IPS DF 19.7 (cell line): ENCODE measurements around the gene C16orf92.
"Not testable (repeated sequence)": the region's sequence is repeated elsewhere in the genome, so short reads cannot be mapped to it uniquely, and the experiment has no call there.

Experiments
- DNase-seq: peaks from one replicate; pipeline ENCODE4 v3.0.0-alpha.2; 2013; ENCODE audit warnings: low read depth, low spot score

Gene C16orf92

DNA sequence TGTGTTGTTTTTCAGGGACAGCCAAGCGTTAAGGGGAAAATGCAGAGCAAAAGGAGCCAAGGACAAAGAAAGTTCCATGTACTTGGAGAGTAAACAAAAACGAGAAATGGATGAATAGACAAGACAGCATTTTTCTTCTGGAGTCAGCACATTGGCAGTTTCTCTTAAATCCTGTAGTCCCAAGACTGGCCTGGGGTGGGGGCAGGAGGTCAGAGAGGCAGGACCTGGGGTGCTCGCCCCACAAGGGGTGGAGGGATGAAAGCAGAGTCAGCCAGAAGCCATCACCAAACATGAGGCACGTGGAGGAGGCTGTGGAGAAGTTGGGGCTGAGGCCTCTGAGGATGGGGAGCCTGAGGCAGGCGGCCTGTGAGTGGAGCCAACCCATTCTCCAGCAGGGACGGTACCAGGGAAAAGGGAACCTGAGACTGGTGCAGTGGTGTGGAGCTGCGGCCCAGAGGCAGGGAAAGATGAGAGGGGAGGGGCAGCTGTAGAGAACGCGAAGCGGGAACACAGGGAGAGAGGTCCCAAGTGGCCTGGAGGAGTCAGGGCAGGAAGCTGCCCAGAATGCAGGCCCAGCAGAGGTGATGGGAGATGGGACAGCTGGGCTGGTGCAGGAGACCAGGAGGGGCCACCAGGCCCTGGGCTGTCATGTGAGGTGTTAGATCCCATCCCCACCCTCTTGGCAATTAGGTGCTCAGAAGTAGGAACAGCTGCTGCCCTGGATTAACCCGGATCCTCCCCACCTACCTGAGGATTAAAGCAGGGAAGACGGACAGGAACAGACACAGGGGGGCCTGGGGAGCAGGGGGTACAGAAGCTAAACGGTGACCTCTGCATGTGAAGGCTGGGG is 4.8 kb downstream of the C16orf92 start:
- DNase-seq = no peak

DNA sequence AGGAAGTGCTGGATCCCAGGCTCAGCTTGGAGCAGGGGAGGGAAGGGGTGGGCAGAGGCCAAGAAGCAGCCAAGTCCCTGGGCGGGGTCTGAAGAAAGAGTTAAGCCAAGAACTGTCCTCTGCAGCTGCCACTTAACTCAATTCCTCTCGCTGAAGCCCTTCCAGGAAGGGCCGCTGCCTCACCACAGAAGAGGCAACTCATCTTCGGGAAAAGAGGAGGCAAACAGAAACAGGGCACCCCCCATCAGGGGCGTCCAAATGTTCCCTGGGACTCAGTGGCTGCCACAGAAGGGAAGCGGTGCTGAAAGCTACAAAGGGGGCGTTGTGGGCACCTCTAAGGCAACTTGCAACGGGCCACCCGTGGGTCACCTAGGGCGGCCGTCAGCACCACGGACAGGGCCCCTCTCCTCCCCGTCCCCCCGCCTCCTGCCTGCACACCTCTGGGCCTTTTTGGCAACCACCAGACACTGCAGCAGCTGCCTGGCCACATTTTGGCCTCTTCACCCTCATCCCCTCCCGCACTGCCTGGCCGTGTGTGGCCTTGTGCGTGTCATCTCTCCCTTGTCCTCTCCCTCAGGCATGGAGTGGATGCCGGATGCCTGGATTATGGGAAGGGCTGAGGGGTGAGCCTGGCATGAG is 5.6 kb downstream of the C16orf92 start:
- no peak for DNase-seq

DNA sequence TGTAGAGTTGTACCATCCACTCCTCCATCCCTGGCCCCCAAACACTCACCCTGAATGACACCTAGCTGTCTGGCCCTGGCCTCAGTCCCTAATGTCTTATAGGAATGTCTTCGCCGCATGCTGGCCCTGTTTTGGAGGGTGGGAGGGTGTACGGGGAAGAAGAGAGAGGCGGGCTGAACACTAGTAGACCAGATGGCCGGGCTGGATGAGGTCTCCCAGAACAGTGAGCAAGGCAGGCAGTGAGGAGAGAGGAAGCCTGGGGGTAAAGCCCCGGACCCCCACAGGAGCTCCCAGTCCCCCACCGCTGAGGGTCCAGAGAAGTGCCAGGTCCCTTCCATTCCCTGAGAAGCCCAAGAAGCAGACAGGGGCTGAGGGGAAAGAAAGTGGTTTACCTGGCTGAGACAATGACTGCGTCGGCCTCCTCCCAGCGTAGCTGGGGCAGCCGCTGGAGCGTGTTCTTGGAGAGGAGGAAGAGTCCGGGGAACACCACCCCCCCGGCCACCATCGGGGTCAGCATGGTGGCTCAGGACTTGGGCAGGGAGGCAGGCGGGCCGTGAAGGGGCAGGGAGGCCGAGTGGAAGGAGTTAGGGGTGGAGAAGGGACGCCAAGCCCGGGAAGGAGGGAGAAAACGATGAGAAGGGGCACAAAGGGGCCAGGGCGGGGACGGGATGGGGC is 7.2 kb downstream of the C16orf92 start:
- DNase-seq = no peak

DNA sequence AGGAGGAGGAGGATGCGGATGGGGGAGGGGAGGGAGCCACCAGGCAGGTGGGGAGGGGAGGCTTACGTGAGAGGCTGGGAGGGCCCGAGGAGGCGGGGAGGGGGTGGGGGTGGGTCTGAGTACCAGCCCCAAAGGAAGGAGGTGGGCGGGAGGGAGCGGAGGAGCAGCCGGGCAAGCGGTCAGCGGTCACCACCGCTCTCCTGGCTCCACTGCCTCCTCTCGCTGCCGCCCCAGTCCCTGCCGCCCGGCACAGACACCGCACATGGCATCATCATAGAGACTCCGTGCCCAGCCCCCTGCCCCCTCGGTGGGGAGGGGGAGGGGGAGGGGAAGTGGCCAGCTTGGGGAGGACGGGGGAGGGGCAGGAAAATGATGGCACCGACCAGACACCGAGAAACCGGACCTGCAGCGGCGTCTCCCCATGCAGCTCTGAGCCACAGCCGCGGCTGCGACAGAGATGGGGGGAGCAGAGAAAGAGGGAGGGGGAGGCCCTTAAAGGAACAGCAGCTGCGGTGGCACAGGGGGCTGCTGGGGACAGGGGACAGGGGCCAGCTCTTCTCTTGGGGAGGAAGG is 7.9 kb downstream of the C16orf92 start, which contains the start of gene TLCD3B:
Gene TLCD3B, minus strand, starts transcription at position 431 of the 573 bp plus-strand sequence. CDS start 744 bp downstream, outside the sequence.
- DNase-seq = no peak

DNA sequence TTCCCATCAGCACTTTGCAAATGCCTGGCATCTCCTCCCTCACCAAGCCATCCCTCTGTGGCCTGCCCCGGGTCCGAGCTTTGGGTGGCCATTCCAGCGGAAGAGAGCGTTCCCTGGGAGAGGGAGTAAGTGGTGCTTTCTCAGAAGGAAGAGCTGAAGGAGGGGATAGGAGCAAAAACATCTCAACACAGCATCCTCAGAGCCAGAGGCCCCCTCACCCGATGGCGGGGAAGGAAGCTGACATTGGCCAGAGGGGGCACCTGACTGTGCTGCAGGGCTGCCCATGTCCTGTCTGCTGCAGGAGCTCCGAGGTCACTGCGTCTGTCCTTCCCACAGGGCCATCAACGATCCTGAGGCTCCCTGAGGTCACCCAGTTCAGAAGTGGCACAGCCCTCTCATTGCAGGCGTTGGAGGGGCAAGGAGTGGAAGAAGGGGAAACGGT is 8.5 kb downstream of the C16orf92 start:
- DNase-seq = no peak

DNA sequence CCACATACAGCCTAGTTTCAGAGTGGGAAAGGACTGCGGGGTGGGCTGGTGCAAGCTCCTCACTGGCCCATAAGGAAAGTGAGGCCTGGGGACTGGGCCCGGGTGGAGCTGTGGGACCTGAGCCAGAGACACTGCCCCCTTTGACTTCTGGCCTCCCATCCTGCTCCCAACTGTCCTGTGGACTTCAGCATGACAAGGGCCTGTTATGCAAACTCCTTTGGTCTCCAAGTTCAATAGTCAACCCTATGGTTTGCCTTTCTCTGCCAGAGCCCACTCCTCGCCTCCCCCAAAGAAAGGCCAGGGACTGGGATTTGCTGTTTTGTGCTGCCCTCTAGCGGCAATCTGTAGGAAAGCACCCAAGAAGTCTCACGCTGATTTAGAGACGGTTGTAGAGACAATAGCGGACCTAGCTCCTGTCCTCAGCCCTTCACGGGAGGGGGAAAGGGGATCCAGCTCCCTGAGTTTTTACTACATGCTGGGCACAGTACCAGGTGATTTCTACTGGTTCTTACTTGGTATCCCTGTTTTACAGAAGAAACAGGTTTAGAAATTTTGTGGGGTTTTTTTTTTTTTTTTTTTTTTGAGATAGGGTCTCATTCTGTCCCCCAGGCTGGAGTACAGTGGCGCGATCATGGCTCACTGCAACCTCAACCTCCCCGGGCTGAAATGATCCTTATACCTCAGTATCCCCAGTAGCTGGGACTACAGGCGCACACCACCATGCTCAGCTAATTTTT is 9.3 kb downstream of the C16orf92 start:
- peak; percentile 64 for DNase-seq

DNA sequence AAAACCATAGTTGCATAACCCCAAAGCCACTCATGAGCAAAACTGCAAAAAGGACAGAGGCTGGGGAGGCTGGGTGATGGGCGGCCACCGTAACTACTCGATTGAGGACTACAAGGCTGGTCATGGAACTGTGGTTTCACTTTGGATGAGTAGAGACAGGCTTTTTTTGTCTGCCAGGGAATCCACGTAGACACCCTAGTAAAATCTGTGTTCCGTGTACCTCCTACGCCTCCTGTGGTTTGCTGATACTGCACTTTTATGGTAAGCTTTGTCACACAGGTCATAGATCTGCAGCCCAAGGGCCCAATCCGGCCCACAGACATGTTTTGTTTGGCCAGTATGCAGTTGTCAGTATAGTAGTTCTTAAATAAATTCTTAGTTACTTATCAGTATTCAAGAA is 10.3 kb downstream of the C16orf92 start:
- no peak for DNase-seq

DNA sequence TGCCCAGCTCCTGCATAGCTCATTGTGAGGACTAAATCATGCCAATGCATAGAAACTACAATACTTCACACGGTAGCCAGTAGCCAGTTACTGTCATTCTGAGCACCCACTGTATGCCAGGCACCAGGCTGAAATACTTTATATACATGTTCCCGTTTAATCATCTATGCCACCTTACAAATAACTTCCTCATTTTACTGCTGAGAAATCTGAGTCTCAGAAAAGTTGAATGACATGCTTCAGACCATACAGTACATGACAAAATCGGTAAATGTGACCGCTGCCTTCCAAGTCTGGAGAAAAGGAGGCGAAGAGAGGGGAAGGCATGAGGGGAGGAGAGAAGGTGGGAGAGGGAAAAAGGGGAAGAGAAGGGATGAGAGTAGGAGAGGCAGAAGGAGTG is 17.2 kb downstream of the C16orf92 start:
- DNase-seq = no peak

DNA sequence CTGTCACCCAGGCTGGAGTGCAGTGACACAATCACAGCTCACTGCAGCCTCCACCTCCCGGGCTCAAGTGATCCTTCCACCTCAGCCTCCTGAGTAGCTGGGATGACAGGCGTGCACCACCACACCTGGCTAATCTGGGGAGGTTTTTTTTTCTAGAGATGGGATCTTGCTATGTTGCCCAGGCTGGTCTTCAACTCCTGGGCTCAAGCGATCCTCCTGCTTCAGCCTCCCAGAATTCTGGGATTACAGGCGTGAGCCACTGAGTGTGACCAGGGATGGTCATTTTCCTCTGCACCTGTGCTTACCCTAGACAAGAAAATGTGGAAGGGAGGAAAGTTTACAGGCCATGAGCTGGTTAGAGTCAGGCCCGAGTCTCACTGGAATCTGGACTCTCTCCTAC is 17.7 kb downstream of the C16orf92 start:
- not testable (repeated sequence) for DNase-seq

DNA sequence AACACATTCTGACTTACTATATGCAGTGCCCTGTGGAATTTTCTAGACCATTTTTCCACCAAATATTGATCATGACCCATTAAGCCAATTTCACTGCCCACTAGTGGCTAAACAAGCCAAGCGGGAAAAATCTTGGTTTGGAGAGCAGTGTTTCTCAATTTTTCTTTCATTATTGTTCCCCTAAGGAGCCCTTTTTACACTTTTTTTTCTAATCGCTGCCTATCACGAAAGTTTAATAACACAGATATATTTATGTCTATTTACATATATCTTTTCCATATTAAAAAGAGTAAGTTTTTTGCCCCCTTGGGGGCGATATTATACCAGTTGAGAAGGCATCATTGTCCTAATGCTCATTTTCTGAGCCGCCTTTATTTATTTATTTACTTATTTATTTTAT is 18.8 kb downstream of the C16orf92 start:
- no peak for DNase-seq

DNA sequence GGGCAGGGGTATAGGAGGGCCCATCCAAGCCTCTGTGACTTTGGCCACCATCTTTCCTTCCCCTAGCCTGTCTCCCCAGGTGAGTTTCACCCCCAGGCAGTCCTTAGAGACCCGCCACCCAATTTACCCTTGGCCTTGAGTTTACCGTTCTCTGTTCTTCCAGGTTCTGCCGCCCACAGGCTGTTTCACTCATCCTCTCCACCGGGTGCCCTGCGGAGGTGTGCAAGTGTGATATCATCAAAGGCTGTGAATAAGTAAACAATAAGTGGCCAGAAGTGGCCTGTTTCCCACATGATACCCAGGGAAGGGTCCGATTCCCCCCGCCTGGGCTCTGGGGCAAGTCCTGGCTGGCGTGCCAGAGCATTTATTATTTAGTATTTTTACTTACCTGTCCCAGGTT is 23.2 kb downstream of the C16orf92 start:
- no peak for DNase-seq

DNA sequence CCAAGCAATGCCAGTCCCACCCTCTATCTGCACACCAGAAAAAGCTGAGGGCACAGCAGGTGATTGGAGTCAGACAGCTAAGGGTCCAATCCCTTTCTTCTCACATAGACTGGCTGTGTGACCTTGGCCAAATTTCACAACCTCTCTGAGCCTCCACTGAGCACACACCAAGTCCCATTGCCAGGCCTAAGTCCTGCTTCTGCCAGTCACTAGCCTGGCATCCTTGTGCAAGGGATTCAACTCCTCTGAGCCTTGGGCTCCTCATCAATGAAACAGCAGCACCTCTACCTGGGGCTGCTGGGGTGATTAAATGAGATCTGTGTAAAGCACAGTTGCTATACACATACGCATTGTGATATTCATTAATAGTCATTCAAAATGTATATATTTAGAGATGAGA is 23.6 kb downstream of the C16orf92 start:
- no peak for DNase-seq

DNA sequence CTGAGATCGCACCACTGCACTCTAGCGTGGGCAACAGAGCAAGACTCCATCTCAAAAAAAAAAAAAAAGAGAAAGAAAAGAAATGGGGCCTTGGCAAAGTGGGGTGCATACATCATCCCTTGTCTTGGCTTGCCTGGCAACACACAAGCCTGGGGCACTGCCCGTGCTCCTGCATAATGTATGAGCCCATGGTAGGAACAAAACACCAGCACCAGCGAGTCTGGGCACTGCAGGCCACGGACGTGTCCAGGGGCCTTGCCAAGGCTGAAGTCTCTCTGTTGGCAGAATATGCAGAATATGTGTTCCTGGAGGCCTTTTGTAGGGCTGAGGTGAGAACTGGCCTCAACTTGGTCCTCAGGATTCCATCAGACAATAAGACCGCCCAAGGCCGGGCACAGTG is 26.9 kb downstream of the C16orf92 start:
- no peak for DNase-seq

DNA sequence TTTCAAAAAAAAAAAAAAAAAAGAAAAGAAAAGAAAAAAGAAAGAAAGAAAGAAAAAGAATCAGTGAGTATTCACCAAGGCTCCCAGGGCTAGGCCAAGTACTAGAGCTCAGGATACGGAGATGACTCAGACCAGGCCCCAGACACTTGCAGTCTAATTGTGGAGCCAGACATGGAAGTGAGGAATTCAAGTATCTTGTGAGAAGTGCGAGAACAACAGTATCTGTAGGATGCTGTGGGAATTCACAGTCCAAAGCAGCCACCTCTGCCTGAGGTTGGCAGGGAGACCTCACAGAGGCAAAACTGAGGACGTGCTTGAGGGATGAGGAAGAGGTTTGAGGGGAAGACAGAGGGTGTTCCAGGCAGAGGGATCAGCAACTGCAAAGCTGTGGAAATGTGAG is 28.5 kb downstream of the C16orf92 start:
- no peak for DNase-seq

DNA sequence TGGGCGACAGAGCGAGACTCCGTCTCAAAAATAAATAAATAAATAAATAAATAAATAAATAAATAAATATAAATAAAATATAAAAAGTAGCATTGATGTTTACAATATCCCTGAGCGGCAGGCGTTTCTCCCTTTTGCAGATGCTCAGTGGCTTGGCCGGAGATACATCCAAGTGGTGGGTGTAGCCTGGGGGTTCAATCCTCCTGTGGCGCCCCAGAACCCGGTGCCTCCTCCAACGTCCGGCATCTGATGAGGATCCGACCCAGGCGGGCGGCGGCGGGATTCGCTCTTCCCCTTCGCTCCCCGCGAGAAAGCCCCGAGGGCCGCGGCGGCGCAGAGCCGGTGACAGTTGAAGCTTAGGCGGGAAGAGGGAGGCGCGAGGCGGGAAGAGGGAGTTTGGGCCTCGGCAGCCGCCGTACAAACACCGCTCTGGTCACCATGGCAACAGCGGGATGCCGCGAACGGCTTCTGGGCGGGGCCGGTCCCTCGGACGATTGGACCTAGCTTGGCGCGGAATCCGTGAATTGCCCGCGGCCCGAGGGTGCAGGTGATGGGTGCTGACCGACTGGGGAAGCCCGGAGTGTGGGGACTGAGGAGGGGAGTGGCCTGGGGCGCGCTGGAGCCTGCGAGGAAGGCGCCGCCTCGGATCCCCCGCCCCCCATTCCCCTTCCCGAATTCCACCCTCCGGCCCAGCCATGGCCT is 29.8 kb downstream of the C16orf92 start:
- DNase-seq = no peak

DNA sequence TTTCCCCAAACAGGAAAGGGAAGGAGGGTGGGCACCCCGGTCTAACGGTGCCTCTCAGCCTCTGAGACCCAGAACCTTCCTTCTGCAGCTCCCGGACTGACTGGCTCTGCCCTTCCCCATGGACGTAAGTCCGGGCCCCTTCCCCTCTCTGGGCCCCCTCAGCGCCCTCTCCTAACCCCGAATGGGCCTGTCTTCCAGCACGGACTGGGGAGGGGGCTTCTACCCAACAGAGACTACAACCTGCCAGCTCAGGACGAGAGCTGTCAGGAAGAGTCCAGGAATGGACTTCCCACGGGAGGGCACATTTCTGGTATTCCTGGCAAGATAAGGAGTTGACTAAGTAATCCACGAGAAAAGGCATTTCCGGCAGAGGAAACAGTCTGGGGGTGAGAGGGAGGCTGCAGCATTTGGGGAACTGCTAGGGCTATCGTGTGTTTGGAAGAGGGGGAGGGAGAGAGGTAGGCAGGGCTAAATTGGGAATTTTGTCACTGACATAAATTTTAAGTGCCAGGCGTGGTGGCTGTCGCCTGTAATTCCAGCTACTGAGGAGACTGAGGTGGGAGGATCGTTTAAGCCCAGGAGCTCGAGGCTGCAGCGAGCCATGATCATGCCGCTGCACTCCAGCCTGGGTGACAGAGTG is 30.5 kb downstream of the C16orf92 start:
- DNase-seq = no peak

DNA sequence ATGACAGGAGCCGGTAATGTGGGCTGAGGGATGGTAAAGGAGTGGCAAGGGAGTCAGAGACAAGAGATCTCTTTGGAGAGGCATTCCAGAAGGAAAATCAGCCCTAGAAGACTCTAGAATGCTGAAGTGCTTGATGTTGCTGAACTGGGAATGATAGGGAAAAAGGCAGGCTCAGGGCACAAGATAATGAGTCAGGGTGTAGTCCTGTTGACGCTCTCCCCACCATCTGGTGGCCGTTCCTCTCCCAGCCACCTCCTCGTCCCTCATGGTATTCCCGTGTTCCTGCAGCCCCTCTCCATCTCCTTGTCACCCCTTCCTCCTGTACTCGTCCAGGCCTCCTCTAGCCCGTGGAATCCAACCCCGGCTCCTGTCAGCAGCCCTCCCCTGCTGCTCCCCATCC is 31.5 kb downstream of the C16orf92 start:
- DNase-seq = no peak

DNA sequence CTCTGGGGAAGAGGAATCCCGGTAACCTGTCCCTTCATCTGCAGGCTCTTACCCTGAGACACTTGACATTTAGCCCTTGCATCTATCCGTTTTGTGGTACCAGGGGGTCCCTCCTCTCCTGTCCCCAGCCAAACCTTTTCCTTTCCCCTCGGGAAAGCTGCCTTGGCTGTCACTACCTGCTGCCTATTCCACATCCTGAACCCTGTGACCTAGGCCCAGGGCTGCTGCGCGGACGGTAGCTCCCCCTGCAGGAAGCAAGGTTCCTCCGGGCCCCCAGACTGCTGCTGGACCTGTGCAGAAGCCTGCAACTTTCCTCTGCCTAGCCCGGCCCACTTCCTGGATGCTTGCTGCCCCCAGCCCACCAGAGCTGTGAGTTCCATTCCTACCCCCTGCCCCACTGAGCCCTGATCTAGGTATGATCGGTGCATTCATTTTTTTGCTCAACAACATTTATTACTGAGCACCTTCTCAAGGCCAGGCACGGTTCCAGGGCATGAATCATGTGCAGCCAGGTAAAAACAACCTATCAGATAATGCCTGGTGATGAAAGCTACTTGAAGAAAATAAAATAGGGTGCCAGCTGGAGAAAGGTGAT is 32.1 kb downstream of the C16orf92 start:
- no peak for DNase-seq

DNA sequence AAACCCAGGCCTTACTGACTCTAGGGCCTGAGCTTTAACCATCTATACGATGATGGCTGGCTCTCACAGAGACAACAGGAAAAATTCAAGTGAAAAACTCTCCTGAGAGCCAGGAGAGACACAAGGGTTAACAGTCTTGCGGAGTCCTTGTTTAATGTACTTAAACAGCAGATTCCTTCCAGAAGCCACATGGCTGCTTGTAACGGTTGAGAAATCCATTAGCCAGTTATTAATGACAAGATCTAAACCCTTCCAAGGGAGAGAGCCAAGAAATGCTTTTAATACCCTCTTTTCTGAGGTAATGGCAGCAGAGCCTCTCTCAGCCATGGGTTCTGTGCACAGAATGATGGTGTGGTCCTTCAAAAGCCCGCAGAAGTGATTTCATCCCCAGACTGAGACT is 37.3 kb downstream of the C16orf92 start:
- DNase-seq = no peak
